GM12891 (cell line): ENCODE measurements around the gene CD164L2.

Experiments used
- PAX5 ChIP-seq: IDR thresholded peaks from 2 replicates; pipeline ENCODE4 v1.6.1; 2011; ENCODE audit warnings: low read length, moderate library complexity, mild to moderate bottlenecking; ENCODE audit not compliant: insufficient read depth, severe bottlenecking
- POLR2A ChIP-seq: IDR thresholded peaks from 2 replicates; pipeline ENCODE4 v1.6.1; 2011; ENCODE audit warnings: low read depth, low read length, control low read depth
- POLR2AphosphoS5 ChIP-seq: IDR thresholded peaks from 2 replicates; pipeline ENCODE4 v1.6.1; 2011; ENCODE audit warnings: low read depth, low read length, control low read depth
- POU2F2 ChIP-seq: IDR thresholded peaks from 2 replicates; pipeline ENCODE4 v1.6.1; 2011; ENCODE audit warnings: low read depth, mild to moderate bottlenecking, control low read depth, low read length, moderate library complexity
- SPI1 ChIP-seq: IDR thresholded peaks from 2 replicates; pipeline ENCODE4 v1.6.1; 2011; ENCODE audit warnings: low read depth, low read length, control low read depth
- TAF1 ChIP-seq: IDR thresholded peaks from 2 replicates; pipeline ENCODE4 v1.6.1; 2011; ENCODE audit warnings: low read depth, low read length, control low read depth

- no peak for TF ChIP-seq TAF1
- no peak for TF ChIP-seq POLR2AphosphoS5
- TF ChIP-seq POLR2A = no peak
- TF ChIP-seq PAX5 = no peak
- no peak for TF ChIP-seq SPI1
- TF ChIP-seq POU2F2 = no peak
These were observed 10.9 kb downstream of the CD164L2 start for GRCh38 chr1:27372022-27372807.
